Lower leg skin (tissue), 3 donors: Measurements from ENCODE around the gene LRRC8B.

ENCODE experiments used
- POLR2A ChIP-seq, 2 donors: fragments of 450-650 bp; IDR thresholded peaks; one replicate each; pipeline ENCODE4 v1.6.1; 2016 to 2017; ENCODE audit warnings: antibody characterized with exemption in 2 of 2, mild to moderate bottlenecking in 1 of 2, moderate library complexity in 1 of 2
- TF ChIP-seq, protein P1 (sequence below), 3 donors: fragments of 450-650 bp; IDR thresholded peaks; one replicate each; pipeline ENCODE4 v1.5.1; 2016; ENCODE audit warnings: antibody characterized with exemption in 3 of 3, mild to moderate bottlenecking in 3 of 3, moderate library complexity in 2 of 3

DNA sequence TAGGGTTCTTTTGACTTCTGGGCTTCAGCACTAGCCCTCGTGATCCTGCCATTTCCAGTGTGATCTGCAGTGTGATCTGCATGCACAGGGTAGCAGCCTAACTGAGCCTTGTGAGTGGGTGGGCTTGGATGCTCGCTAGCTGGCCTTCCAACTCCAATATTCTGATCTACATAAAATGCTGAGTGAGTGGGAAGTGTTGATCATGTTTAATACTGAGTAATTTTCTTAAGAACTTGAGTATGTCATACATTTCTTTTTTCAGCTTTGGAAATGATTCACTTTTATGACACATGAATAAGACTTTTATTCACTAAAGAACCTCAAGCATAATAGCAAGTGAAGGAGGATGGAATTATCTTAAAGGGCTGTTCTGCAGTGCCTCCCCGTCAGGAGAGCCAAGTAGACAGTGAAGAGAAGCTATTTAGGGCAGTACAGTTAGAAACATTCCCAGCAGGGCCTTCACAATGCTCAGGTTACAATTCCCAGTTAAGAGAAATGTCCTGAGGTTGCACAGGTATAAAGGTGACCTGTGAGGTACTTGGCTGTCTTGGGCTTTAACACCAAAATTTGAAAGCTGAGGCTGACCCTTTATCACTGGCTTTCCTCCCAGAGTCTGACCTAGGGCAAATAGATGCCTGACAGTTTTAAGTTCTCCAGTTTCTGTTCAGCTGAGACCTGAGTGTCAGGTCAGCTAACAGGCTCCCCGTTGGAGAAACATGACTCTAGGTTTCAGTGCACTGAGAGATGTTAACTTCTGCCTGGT lies 79.2 kb downstream of the LRRC8B start:
- TF ChIP-seq, protein P1, sequence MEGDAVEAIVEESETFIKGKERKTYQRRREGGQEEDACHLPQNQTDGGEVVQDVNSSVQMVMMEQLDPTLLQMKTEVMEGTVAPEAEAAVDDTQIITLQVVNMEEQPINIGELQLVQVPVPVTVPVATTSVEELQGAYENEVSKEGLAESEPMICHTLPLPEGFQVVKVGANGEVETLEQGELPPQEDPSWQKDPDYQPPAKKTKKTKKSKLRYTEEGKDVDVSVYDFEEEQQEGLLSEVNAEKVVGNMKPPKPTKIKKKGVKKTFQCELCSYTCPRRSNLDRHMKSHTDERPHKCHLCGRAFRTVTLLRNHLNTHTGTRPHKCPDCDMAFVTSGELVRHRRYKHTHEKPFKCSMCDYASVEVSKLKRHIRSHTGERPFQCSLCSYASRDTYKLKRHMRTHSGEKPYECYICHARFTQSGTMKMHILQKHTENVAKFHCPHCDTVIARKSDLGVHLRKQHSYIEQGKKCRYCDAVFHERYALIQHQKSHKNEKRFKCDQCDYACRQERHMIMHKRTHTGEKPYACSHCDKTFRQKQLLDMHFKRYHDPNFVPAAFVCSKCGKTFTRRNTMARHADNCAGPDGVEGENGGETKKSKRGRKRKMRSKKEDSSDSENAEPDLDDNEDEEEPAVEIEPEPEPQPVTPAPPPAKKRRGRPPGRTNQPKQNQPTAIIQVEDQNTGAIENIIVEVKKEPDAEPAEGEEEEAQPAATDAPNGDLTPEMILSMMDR (IDR thresholded peaks at IDR 0.05) = no peak
- TF ChIP-seq POLR2A (IDR thresholded peaks at IDR 0.05) = no peak
